PC-3 (cell line): ENCODE results near the gene SH3BGRL3. TPM values are rescaled to one million over a fixed set of nuclear protein-coding genes. Genes with fewer than 3 reads are reported as not detected.

ENCODE experiments used
- ATAC-seq: fragments of 200-7000 bp; cut with Tn5 transposase; 2 replicates; pipeline ENCODE4 v1.9.1; 2020; ENCODE audit warnings: mild to moderate bottlenecking, moderate library complexity
- BruUV-seq: library from RNA; stranded (reverse); fragments of 400-500 nt; replicated peaks from 2 replicates; lab custom pipeline; 2021; lab: Mats Ljungman, UMichigan
- CTCF ChIA-PET: fragments of 300-600 bp; sonication (Branson Sonifier 250); formaldehyde crosslinking; loops from one replicate; lab custom pipeline; 2022; ENCODE audit warnings: antibody characterized with exemption; lab: Charles Lee
- POLR2A ChIA-PET: fragments of 300-600 bp; sonication (Branson Sonifier 250); formaldehyde crosslinking; loops from one replicate; lab custom pipeline; 2022; ENCODE audit warnings: antibody characterized with exemption; ENCODE audit not compliant: unreplicated experiment; lab: Charles Lee
- DNase-seq: peaks from one replicate; pipeline ENCODE4 v3.0.0-alpha.2; 2015
- H2AFZ ChIP-seq: fragments of 300-600 bp; sonication (generic); 2 replicates; pipeline ENCODE4 v1.6.0; 2016; ENCODE audit warnings: antibody characterized with exemption, low read length
- H3F3A ChIP-seq: fragments of 300-600 bp; sonication (generic); one replicate; pipeline ENCODE4 v1.6.0; 2017; ENCODE audit warnings: antibody characterized with exemption, low read length, control low read depth, mild to moderate bottlenecking; ENCODE audit not compliant: unreplicated experiment
- H3K27ac ChIP-seq: fragments of 300-600 bp; sonication (generic); 2 replicates; pipeline ENCODE4 v1.5.1; 2016; ENCODE audit warnings: mild to moderate bottlenecking, low read length
- H3K27me3 ChIP-seq: fragments of 300-600 bp; sonication (generic); 2 replicates; pipeline ENCODE4 v1.6.1; 2016; ENCODE audit warnings: low read length, mixed read lengths
- H3K36me3 ChIP-seq: fragments of 300-600 bp; sonication (generic); 2 replicates; pipeline ENCODE4 v1.6.1; 2016; ENCODE audit warnings: low read depth, mixed run types, low read length, mixed read lengths
- H3K4me1 ChIP-seq: fragments of 300-600 bp; sonication (generic); 2 replicates; pipeline ENCODE4 v1.5.1; 2016; ENCODE audit warnings: low read length; ENCODE audit not compliant: insufficient read depth
- H3K4me2 ChIP-seq: fragments of 300-600 bp; sonication (generic); 2 replicates; pipeline ENCODE4 v1.6.0; 2016; ENCODE audit warnings: low read length
- H3K4me3 ChIP-seq: fragments of 300-600 bp; sonication (generic); 2 replicates; pipeline ENCODE4 v1.5.1; 2016; ENCODE audit warnings: mild to moderate bottlenecking, low read length, mixed read lengths
- H3K79me2 ChIP-seq: fragments of 300-600 bp; sonication (generic); 2 replicates; pipeline ENCODE4 v1.6.1; 2017; ENCODE audit warnings: low read length, mixed read lengths
- H3K9ac ChIP-seq: fragments of 300-600 bp; sonication (generic); 2 replicates; pipeline ENCODE4 v1.6.0; 2016; ENCODE audit warnings: mild to moderate bottlenecking, low read length
- H3K9me2 ChIP-seq: fragments of 300-600 bp; sonication (generic); replicated peaks from 2 replicates; pipeline ENCODE4 v1.6.1; 2016; ENCODE audit warnings: mixed run types, low read length, mixed read lengths
- H3K9me3 ChIP-seq: fragments of 300-600 bp; sonication (generic); 2 replicates; pipeline ENCODE4 v1.6.1; 2016; ENCODE audit warnings: low read length, mixed read lengths
- H4K20me1 ChIP-seq: fragments of 300-600 bp; sonication (generic); 2 replicates; pipeline ENCODE4 v1.6.1; 2016; ENCODE audit warnings: low read length, mixed read lengths
- EZH2 ChIP-seq: fragments of 300-600 bp; sonication (generic); IDR thresholded peaks from one replicate; pipeline ENCODE4 v1.6.1; 2017; ENCODE audit warnings: antibody characterized with exemption, mild to moderate bottlenecking, low read length; ENCODE audit not compliant: unreplicated experiment
- EZH2phosphoT487 ChIP-seq: fragments of 300-600 bp; sonication (generic); IDR thresholded peaks from 2 replicates; pipeline ENCODE4 v1.6.1; 2018; ENCODE audit warnings: mild to moderate bottlenecking, antibody characterized with exemption, low read length, borderline replicate concordance
- intact Hi-C: fragments of 100-400 bp; cut with micrococcal nuclease; formaldehyde crosslinking; loops from 2 replicates; pipeline ENCODE4 v1.9.0; 2023
- total RNA-seq: library from RNA; depleted of rRNA; stranded (reverse); fragments of >200 nt; gene quantifications from 2 replicates; pipeline ENCODE4 v1.2.3, GENCODE V29; 2014
- TF ChIP-seq, protein P1 (sequence below): fragments of 300-600 bp; sonication (generic); conservative IDR thresholded peaks from 2 replicates; pipeline ENCODE4 v1.5.1; 2017; ENCODE audit warnings: antibody characterized with exemption, low read depth, mild to moderate bottlenecking, low read length

The SH3BGRL3 gene
- total RNA-seq, 1 experiment from 2014 or later = 181 TPM

DNA sequence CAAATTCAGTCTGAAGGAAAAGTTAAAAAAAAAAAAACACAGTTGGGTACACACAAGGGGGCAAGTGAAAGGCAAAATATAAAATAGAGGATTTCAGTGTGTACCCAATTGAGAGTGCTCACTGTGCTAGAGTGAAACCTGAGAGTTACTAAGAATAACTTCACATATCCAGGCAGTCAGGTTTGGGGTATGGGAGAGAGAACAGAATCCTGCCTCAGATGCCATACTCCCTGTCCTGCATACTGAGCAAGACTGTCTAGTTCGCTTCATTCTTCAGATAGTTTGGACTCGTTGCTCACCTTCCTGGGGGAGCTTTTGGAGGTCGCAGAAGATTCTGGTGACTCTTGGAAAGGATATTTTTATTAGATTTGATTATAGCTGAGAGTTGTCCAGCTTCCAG, 25.5 kb upstream of the SH3BGRL3 start:
- Histone ChIP-seq H3F3A (no peaks in the 10 kb centered on the region), H3K9me2 (no peaks in the 10 kb centered on the region), H3K79me2 (peaks cover 31% of the 10 kb centered on the region; the same call in 1 of the 2 replicates), H3K9me3 (no peaks in the 10 kb centered on the region), H3K27me3 (no peaks in the 10 kb centered on the region), H3K36me3 (peaks cover 56% of the 10 kb centered on the region), H3K27ac (no peak overlapping the region), H3K4me3 (no peak overlapping the region), H3K4me1 (no peaks in the 10 kb centered on the region), H3K9ac (no peak overlapping the region), H3K4me2 (no peak overlapping the region), H2AFZ (no peak overlapping the region), H4K20me1 (no peaks in the 10 kb centered on the region)
- POLR2A ChIA-PET = no interaction called here
- DNase-seq = no peak
- intact Hi-C loops = no loop called here
- TF ChIP-seq EZH2phosphoT487 = no peak
- TF ChIP-seq, protein P1, sequence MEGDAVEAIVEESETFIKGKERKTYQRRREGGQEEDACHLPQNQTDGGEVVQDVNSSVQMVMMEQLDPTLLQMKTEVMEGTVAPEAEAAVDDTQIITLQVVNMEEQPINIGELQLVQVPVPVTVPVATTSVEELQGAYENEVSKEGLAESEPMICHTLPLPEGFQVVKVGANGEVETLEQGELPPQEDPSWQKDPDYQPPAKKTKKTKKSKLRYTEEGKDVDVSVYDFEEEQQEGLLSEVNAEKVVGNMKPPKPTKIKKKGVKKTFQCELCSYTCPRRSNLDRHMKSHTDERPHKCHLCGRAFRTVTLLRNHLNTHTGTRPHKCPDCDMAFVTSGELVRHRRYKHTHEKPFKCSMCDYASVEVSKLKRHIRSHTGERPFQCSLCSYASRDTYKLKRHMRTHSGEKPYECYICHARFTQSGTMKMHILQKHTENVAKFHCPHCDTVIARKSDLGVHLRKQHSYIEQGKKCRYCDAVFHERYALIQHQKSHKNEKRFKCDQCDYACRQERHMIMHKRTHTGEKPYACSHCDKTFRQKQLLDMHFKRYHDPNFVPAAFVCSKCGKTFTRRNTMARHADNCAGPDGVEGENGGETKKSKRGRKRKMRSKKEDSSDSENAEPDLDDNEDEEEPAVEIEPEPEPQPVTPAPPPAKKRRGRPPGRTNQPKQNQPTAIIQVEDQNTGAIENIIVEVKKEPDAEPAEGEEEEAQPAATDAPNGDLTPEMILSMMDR = no peak
- no TSS peak for BruUV-seq
- CTCF ChIA-PET = no interaction called here
- no peak for ATAC-seq

DNA sequence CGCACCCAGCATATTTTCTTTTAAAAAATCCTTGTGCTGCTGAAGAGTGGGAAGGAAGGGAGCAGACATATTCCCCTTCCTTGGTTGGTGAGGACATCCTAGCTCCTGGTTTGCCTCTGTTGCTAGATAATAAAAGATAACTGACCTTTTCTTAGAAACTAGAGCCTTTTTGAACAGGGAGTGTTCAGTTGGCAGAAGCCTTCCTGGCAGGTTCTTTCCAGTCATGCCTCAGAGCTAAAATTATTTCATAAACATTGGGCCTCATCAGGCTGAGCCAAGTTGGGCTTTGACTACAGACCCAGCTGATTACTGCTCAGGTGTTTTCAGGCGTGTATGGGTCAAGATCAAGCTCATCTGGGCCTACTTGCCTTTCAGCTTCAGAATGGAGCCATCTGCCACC, 22.7 kb upstream of the SH3BGRL3 start:
- no peak overlapping the region for H3K4me3 ChIP-seq

DNA sequence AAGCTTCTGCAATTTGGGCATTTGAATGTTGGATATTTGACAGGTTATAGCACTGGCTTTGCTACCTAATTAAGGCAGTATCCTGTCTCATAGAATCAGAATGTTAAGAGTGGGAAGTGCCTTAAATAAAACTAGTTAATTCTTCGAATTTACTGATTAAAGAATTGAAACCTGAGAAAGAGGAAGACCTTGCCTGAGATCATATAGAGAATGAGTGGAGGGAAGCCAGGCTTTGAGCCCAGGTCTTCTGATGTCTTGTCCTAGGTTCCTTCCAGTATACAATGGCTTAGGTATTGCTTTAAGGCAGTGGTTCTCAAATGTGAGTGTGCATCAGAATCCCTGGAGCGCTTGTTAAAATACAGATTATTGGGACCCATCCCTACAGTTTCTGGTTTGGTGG, 20.9 kb upstream of the SH3BGRL3 start:
- ChIA-PET CTCF (no interaction called here), POLR2A (no interaction called here)
- Histone ChIP-seq H3K9me2 (no peaks in the 10 kb centered on the region), H3K9ac (no peak overlapping the region), H3K27ac (no peak overlapping the region), H3K4me2 (no peak overlapping the region), H3K9me3 (no peaks in the 10 kb centered on the region), H3K36me3 (peaks cover 62% of the 10 kb centered on the region), H3F3A (no peaks in the 10 kb centered on the region), H2AFZ (no peak overlapping the region), H3K79me2 (peaks cover 15% of the 10 kb centered on the region; the same call in 1 of the 2 replicates), H3K4me3 (no peak overlapping the region), H3K4me1 (no peaks in the 10 kb centered on the region), H4K20me1 (no peaks in the 10 kb centered on the region), H3K27me3 (no peaks in the 10 kb centered on the region)
- intact Hi-C loops = no loop called here
- no TSS peak for BruUV-seq
- DNase-seq (no peak), ATAC-seq (no peak)
- TF ChIP-seq, protein P1 = no peak
- TF ChIP-seq EZH2 (no peak), EZH2phosphoT487 (no peak)

More for the DNA sequence above, 22.7 kb upstream of the SH3BGRL3 start:
- Histone ChIP-seq H3K27ac (no peak overlapping the region), H3K4me1 (no peaks in the 10 kb centered on the region), H3K9me3 (no peaks in the 10 kb centered on the region), H3K27me3 (no peaks in the 10 kb centered on the region), H3K9me2 (no peaks in the 10 kb centered on the region), H4K20me1 (no peaks in the 10 kb centered on the region), H3K79me2 (peaks cover 28% of the 10 kb centered on the region; the same call in 1 of the 2 replicates), H2AFZ (no peak overlapping the region), H3F3A (no peaks in the 10 kb centered on the region), H3K36me3 (peaks cover 61% of the 10 kb centered on the region), H3K4me2 (no peak overlapping the region), H3K9ac (no peak overlapping the region)
- TF ChIP-seq EZH2phosphoT487 (no peak), EZH2 (no peak)
- TF ChIP-seq, protein P1 = no peak
- ATAC-seq (no peak), DNase-seq (no peak)
- POLR2A ChIA-PET = no interaction called here
- intact Hi-C loops = no loop called here
- CTCF ChIA-PET = no interaction called here
- no TSS peak for BruUV-seq
